Small intestine (tissue), 7 donors: Measurements from ENCODE around the gene TPRG1L. TPM values are rescaled to one million over a fixed set of nuclear protein-coding genes. Genes with fewer than 3 reads are reported as not detected.

Source experiments
- DNase-seq, 2 donors: peaks; one replicate each; pipeline versions ENCODE4 v3.0.0 to v3.0.0-alpha.2; 2013
- FAIRE-seq: peaks from 2 replicates; lab custom pipeline; 2012; peaks lifted over from hg19 to GRCh38; lab: Jason Lieb, UNC
- H3K27ac ChIP-seq, 3 donors: one replicate each; pipeline ENCODE4 v1.5.1; 2013; ENCODE audit warnings: low read length in 2 of 3, mild to moderate bottlenecking in 2 of 3, control low read depth in 1 of 3, inconsistent platforms in 1 of 3, low read depth in 1 of 3, moderate library complexity in 1 of 3
- H3K27me3 ChIP-seq, 3 donors: one replicate each; pipeline ENCODE4 v1.6.1; 2013; ENCODE audit warnings: low read length in 3 of 3, inconsistent platforms in 1 of 3; ENCODE audit not compliant: control insufficient read depth in 3 of 3, insufficient read depth in 3 of 3
- H3K36me3 ChIP-seq, 3 donors: one replicate each; pipeline ENCODE4 v1.6.1; 2013; ENCODE audit warnings: low read length in 3 of 3, inconsistent platforms in 1 of 3, low read depth in 1 of 3, mild to moderate bottlenecking in 1 of 3, moderate library complexity in 1 of 3; ENCODE audit not compliant: control insufficient read depth in 3 of 3, insufficient read depth in 2 of 3
- H3K4me1 ChIP-seq, 3 donors: one replicate each; pipeline ENCODE4 v1.6.1; 2013; ENCODE audit warnings: low read length in 2 of 3, inconsistent platforms in 1 of 3, low read depth in 1 of 3, mild to moderate bottlenecking in 1 of 3, moderate library complexity in 1 of 3; ENCODE audit not compliant: control insufficient read depth in 3 of 3, insufficient read depth in 2 of 3
- H3K4me3 ChIP-seq, 3 donors: one replicate each; pipeline ENCODE4 v1.5.1; 2013; ENCODE audit warnings: low read length in 3 of 3, control low read depth in 1 of 3, inconsistent platforms in 1 of 3, low read depth in 1 of 3, mild to moderate bottlenecking in 1 of 3, moderate library complexity in 1 of 3
- H3K9me3 ChIP-seq, 2 donors: one replicate each; pipeline ENCODE4 v1.6.1; 2013; ENCODE audit warnings: low read depth in 1 of 2, low read length in 1 of 2; ENCODE audit not compliant: control insufficient read depth in 2 of 2, insufficient read depth in 1 of 2
- WGBS, 3 donors: extraction: QIAGEN DNeasy Blood & Tissue Kit; methylation state at CpG; one replicate each; pipeline ENCODE4 v1.1.7; 2013; 5-methylcytosine and 5-hydroxymethylcytosine counted together
- polyA plus RNA-seq, 4 donors: library from polyadenylated mRNA; stranded (reverse) in 3 of 4; unstranded in 1 of 4; fragments of 200-250 nt in 3 of 4; fragments of 120-200 nt in 1 of 4; gene quantifications; one replicate each; pipeline versions ENCODE4 v1.2.1 to v1.2.3, GENCODE V29; 2013
- donor health status: healthy with polysubstance abuse.
- donor health status: control.
- donor health status: control.
- donor health status: Bipolar disorder and iron deficiency.
- donor health status: healthy.

The TPRG1L gene
- polyA plus RNA-seq, 4 donors = 41.2 to 97.8 (median 92.0) TPM

DNA sequence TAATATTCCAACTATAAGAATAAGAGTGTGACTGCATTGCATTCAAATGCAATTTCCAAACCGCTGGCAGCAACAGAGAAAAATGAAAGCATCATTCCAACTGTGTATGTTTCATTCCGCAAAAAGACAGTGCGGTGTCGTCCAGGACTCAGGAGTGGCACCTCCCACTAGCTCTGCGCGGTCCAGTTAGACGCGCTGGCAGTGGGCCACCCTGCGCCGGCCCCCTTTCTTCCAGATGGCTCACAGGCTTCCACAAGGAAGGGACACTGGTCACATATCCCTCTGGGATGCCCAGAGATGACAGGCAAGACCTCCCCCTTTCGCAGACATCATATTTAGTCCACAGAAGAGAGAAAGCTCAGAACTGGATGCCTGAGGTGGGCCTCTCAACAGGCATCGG lies 13.2 kb downstream of the TPRG1L start:
- Histone ChIP-seq H3K27me3 (no peaks in the 10 kb centered on the region), H3K27ac (no peak overlapping the region), H3K4me3 (no peak overlapping the region), H3K36me3 (peaks cover 8 to 84% (median 25%) of the 10 kb centered on the region in 3 donors), H3K9me3 (no peaks in the 10 kb centered on the region), H3K4me1 (no peaks in the 10 kb centered on the region)
- no peak for FAIRE-seq
- DNase-seq = no peak
- WGBS, 3 donors = 92 to 99% (median 97%) methylated on average over 12 of the region's 12 CpGs

DNA sequence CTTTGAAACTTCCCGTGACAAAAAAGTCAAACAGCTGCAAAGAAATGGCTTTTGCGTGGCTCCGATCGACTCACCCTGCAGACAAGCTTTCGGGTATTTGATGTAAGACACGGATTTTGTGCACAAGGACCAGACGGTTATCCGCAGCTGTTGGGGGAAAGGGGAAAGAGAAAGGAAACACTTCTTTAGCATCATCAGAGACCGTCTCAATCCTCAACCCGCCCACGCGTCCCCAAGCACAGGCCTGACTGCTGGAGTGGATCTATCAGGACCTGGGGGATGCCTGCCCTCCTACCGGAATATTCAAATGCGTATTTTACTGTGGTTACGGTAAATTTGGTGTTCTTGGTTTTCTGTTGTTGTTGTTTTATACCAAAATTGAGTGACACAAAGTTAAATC lies 13.9 kb downstream of the TPRG1L start:
- H3K36me3 ChIP-seq = peaks cover 8 to 81% (median 25%) of the 10 kb centered on the region in 3 donors
- no peak overlapping the region for H3K27ac ChIP-seq
- H3K27me3 ChIP-seq = no peaks in the 10 kb centered on the region
- FAIRE-seq (no peak), DNase-seq (no peak)
- WGBS, 3 donors = 91 to 95% (median 94%) methylated on average over 15 of the region's 15 CpGs
- no peaks in the 10 kb centered on the region for H3K4me1 ChIP-seq
- no peak overlapping the region for H3K4me3 ChIP-seq
- no peaks in the 10 kb centered on the region for H3K9me3 ChIP-seq

DNA sequence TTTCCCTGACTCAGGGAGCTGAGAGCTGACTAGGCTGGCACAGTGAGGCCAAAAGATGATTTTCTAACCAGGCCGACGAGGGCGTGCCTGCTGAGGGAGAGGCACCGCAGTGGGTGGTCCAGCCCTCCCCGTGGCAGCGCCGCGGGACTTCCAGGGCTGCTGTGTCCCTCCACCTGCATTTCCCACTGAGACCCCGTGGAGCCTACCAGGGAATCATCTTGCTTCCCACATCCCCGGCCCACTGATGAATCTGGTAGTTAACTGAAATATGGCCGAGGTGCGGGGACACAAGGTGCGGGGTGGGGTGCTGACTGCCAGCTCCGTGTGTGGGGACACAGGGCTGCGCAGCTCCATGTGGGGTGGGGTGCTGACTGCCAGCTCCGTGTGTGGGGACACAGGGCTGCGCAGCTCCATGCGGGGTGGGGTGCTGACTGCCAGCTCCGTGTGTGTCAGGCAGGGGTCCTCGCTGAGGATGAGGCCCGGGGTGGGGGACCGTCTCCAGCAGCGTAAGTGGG lies 14.6 kb downstream of the TPRG1L start:
- H3K27me3 ChIP-seq = no peaks in the 10 kb centered on the region
- no peaks in the 10 kb centered on the region for H3K9me3 ChIP-seq
- FAIRE-seq (no peak), DNase-seq (no peak)
- WGBS, 3 donors = 94 to 95% (median 95%) methylated on average over 23 of the region's 23 CpGs
- no peaks in the 10 kb centered on the region for H3K4me1 ChIP-seq
- peaks cover 8 to 76% (median 21%) of the 10 kb centered on the region in 3 donors for H3K36me3 ChIP-seq
- no peak overlapping the region for H3K27ac ChIP-seq
- H3K4me3 ChIP-seq = no peak overlapping the region

DNA sequence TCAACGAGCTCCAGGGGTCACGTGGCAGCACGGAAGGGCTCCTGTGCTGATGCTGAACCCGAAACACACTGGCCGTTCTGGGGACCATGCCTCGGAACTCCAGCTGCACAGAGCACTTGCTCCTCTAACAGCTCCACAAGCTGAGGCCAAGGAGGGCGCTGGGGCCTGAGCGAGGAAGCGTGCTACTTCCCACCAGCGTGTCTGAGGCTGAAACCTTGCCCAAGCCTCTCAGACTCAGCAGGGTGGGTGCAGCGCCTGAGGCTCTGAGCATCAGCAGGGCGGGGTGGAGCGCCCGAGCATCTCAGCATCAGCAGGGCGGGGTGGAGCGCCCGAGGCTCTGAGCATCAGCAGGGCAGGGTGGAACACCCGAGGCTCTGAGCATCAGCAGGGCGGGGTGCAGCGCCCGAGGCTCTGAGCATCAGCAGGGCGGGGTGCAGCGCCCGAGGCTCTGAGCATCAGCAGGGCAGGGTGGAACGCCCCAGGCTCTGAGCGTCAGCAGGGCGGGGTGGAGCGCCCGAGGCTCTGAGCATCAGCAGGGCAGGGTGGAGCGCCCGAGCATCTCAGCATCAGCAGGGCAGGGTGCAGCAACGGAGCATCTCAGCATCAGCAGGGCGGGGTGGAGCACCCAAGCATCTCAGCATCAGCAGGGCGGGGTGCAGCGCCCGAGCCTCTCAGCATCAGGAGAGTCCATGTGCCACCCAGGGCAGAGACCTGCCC lies 15.5 kb downstream of the TPRG1L start:
- Histone ChIP-seq H3K4me1 (no peaks in the 10 kb centered on the region), H3K36me3 (peaks cover 4 to 70% (median 17%) of the 10 kb centered on the region in 3 donors), H3K9me3 (no peaks in the 10 kb centered on the region), H3K4me3 (no peak overlapping the region), H3K27ac (no peak overlapping the region), H3K27me3 (no peaks in the 10 kb centered on the region)
- DNase-seq = no peak
- no peak for FAIRE-seq
- WGBS, 3 donors = 83 to 86% (median 85%) methylated on average over 32 to 36 of the region's 36 CpGs

DNA sequence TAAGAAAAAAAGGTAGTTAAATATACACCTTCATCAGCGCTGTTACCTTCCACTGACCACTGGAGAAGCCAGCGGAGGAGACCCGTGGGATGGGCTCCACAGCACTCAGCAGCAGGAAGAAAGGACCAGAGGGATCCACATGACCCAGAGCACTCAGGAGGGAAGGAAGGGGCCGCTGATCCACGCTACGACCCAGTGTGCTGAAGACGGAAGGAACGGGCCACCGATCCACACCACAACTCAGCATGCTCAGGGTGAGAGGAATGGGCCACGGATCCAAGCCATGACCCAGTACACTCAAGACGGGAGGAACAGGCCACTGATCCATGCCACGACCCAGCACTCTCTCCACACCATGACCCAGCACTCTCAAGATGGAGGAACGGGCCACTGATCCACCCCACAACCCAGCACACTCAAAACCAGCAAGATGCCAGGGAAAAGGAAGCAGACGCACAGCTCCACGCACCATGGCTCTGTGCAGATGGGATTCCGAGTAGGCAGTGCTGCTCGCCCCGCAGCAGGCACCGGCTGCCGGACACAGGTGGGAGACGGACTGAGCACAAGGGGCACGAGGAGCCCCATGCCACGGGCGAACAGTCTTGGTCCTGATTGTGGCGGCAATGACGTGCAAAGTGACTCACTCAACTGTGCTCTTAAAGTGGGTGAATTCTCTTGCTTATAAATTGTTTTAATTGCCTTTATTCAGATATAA lies 16.4 kb downstream of the TPRG1L start:
- Histone ChIP-seq H3K36me3 (peaks cover 4 to 66% (median 17%) of the 10 kb centered on the region in 3 donors), H3K27me3 (no peaks in the 10 kb centered on the region), H3K9me3 (no peaks in the 10 kb centered on the region), H3K27ac (no peak overlapping the region), H3K4me3 (no peak overlapping the region), H3K4me1 (no peaks in the 10 kb centered on the region)
- WGBS, 3 donors = 95 to 96% (median 96%) methylated on average over 26 of the region's 26 CpGs
- FAIRE-seq = no peak
- DNase-seq = no peak

DNA sequence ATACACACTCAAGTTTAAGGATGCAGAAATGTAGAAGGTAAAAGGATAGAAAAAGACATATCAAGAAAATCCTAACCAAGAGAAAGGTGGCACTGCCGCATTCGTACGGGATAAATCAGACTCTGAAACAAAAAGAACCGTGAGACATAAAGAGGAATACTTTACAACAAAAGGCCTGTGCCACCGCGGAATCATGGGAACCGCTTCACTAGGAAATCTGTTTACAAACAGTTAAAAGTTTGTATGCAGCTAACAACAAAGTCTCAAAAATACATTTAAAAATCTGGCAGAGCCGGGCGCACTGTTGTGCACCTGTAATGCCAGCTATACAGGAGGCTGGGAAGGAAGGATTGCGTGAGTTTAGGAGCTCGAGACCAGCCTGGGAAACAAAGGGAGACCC lies 17.0 kb downstream of the TPRG1L start:
- H3K9me3 ChIP-seq = no peaks in the 10 kb centered on the region
- no peaks in the 10 kb centered on the region for H3K27me3 ChIP-seq
- FAIRE-seq (no peak), DNase-seq (no peak)
- H3K4me3 ChIP-seq = no peak overlapping the region
- H3K4me1 ChIP-seq = no peaks in the 10 kb centered on the region
- no peak overlapping the region for H3K27ac ChIP-seq
- 96 to 97% (median 96%) methylated on average over 11 of the region's 11 CpGs for WGBS, 3 donors
- H3K36me3 ChIP-seq = peaks cover 6 to 65% (median 11%) of the 10 kb centered on the region in 3 donors

DNA sequence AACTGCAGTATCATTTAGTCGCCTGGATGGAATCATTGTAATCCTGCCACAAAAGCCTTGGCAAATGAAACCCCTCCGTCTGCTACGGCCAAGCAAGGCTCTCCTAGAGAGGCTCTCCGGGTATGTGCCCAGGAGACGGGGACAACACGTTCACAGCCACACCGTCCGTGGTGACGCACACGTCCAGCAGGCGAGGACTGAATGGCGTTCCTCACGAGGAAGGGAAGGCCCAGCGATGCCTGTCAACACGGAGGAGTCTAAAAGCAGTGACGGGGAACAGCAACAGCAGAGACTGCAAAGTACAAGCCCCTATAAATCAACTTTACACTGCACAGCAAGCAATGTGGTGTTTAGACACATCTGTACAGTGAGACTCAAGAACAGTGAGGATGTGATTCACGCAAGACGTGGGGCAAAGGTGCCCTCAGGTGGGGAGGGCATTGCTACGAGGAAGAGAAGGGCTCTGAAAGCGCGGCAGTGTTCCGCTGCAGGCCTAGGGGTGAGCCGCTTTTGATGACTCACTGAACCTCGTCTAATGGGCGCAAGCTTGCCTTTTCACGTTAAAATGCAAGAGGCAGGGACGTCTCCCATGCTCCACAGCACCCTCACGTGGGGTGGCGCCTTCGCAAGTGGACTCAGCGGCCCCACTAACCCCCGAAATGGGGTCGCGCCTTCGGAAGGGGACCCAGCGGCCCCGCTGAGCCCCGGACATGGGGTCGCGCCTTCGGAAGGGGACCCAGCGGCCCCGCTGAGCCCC lies 18.3 kb downstream of the TPRG1L start:
- FAIRE-seq (no peak), DNase-seq (no peak)
- Histone ChIP-seq H3K4me1 (no peaks in the 10 kb centered on the region), H3K9me3 (no peaks in the 10 kb centered on the region), H3K4me3 (no peak overlapping the region), H3K27me3 (no peaks in the 10 kb centered on the region), H3K36me3 (peaks cover 5 to 58% (median 6%) of the 10 kb centered on the region in 3 donors), H3K27ac (no peak overlapping the region)
- 93 to 95% (median 95%) methylated on average over 36 to 43 of the region's 43 CpGs for WGBS, 3 donors

DNA sequence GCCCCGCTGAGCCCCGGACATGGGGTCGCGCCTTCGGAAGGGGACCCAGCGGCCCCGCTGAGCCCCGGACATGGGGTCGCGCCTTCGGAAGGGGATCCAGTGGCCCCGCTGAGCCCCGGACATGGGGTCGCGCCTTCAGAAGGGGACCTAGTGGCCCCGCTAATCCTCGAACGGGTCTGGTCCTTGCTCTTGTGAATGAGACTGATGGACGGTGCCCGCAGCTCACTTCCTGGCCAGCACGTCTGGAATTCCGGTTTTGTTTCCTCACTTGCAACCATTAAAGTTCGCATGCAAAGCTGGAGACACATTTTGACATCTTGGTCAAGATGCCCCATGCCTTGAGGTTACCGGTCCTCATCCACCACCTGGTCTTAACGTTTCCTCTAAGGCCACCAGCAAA lies 19.5 kb downstream of the TPRG1L start:
- 91 to 96% (median 92%) methylated on average over 18 to 22 of the region's 25 CpGs for WGBS, 3 donors
- no peaks in the 10 kb centered on the region for H3K27me3 ChIP-seq
- peaks cover 0 to 3% (median 3%) of the 10 kb centered on the region in 3 donors for H3K4me1 ChIP-seq
- DNase-seq (no peak), FAIRE-seq (no peak)
- H3K36me3 ChIP-seq = peaks cover 3 to 48% (median 4%) of the 10 kb centered on the region in 3 donors
- H3K27ac ChIP-seq = no peak overlapping the region
- no peaks in the 10 kb centered on the region for H3K9me3 ChIP-seq
- no peak overlapping the region for H3K4me3 ChIP-seq
